SK-N-SH (cell line): ENCODE results near the gene ZNF557. TPM values are rescaled to one million over a fixed set of nuclear protein-coding genes. Genes with fewer than 3 reads are reported as not detected.

Source experiments
- CTCF ChIA-PET: fragments of 300-600, 350-600 bp; formaldehyde crosslinking; extraction: SDS; loops from one replicate; lab custom pipeline; 2021; lab: Yijun Ruan, JAX
- POLR2A ChIA-PET: fragments of 350-600 bp; sonication (Branson Sonifier 250); formaldehyde crosslinking; extraction: SDS; loops from one replicate; lab custom pipeline; 2020; ENCODE audit warnings: antibody characterized with exemption, inconsistent platforms; lab: Yijun Ruan, JAX
- DNase-seq: peaks from one replicate; pipeline ENCODE4 v3.0.0; 2012
- H2AFZ ChIP-seq: fragments of 200-600 bp; sonication (generic); 2 replicates; pipeline ENCODE4 v1.8.1; 2016; ENCODE audit warnings: antibody characterized with exemption, mild to moderate bottlenecking, low read depth
- H3F3A ChIP-seq: fragments of 200-600 bp; sonication (generic); replicated peaks from 2 replicates; pipeline ENCODE3; 2016; ENCODE audit warnings: antibody characterized with exemption, mild to moderate bottlenecking; ENCODE audit not compliant: insufficient read depth
- H3K27ac ChIP-seq, 2 experiments: fragments of 200-500 bp in 1 of 2; fragments of 200-600 bp in 1 of 2; sonication (Bioruptor generic) in 1 of 2; sonication (generic), shearing (Covaris generic) in 1 of 2; 2 replicates each; pipeline versions ENCODE4 v1.5.1 to v1.6.1; 2014 to 2016; ENCODE audit warnings: low read depth in 2 of 2, inconsistent platforms in 1 of 2, low read length in 1 of 2, mild to moderate bottlenecking in 1 of 2, mixed read lengths in 1 of 2
- H3K27me3 ChIP-seq: fragments of 200-600 bp; sonication (generic), shearing (Covaris generic); 2 replicates; pipeline ENCODE4 v1.6.1; 2016; ENCODE audit warnings: mixed run types; ENCODE audit not compliant: insufficient read depth
- H3K36me3 ChIP-seq, 2 experiments: fragments of 200-500 bp in 1 of 2; fragments of 200-600 bp in 1 of 2; sonication (Bioruptor generic) in 1 of 2; sonication (generic) in 1 of 2; replicated peaks in 1 of 2; 2 replicates each; pipeline versions ENCODE3 to v1.5.1; 2014 to 2016; ENCODE audit warnings: low read length in 1 of 2, mild to moderate bottlenecking in 1 of 2; ENCODE audit not compliant: insufficient read depth in 2 of 2, control insufficient read depth in 1 of 2
- H3K4me1 ChIP-seq, 2 experiments: fragments of 200-500 bp in 1 of 2; fragments of 200-600 bp in 1 of 2; sonication (Bioruptor generic) in 1 of 2; sonication (generic), shearing (Covaris generic) in 1 of 2; 2 replicates each; pipeline versions ENCODE4 v1.5.1 to v1.6.1; 2014 to 2016; ENCODE audit warnings: low read depth in 1 of 2, low read length in 1 of 2, mixed run types in 1 of 2; ENCODE audit not compliant: insufficient read depth in 2 of 2, control insufficient read depth in 1 of 2
- H3K4me2 ChIP-seq: fragments of 200-600 bp; sonication (generic), shearing (Covaris generic); 2 replicates; pipeline ENCODE4 v1.6.1; 2017; ENCODE audit warnings: mixed run types
- H3K4me3 ChIP-seq, 2 experiments: fragments of 200-500 bp in 1 of 2; fragments of 200-600 bp in 1 of 2; sonication (Bioruptor generic) in 1 of 2; sonication (generic), shearing (Covaris generic) in 1 of 2; 2 replicates each; pipeline versions ENCODE4 v1.5.1 to v1.8.1; 2014 to 2016; ENCODE audit warnings: low read depth in 2 of 2, inconsistent platforms in 1 of 2, low read length in 1 of 2, mild to moderate bottlenecking in 1 of 2, mixed read lengths in 1 of 2, moderate library complexity in 1 of 2
- H3K79me2 ChIP-seq: fragments of 200-600 bp; sonication (generic); 2 replicates; pipeline ENCODE4 v1.8.1; 2017; ENCODE audit warnings: mild to moderate bottlenecking; ENCODE audit not compliant: insufficient read depth
- H3K9ac ChIP-seq: fragments of 200-600 bp; sonication (generic); 2 replicates; pipeline ENCODE4 v1.6.1; 2017; ENCODE audit warnings: mixed run types
- H3K9me2 ChIP-seq: fragments of 200-600 bp; sonication (generic); 2 replicates; pipeline ENCODE4 v1.6.1; 2017; ENCODE audit warnings: mixed run types
- H3K9me3 ChIP-seq: fragments of 200-600 bp; sonication (generic); 2 replicates; pipeline ENCODE4 v1.6.1; 2017; ENCODE audit warnings: mixed run types, mild to moderate bottlenecking, moderate library complexity
- H4K20me1 ChIP-seq: fragments of 200-600 bp; sonication (generic); 2 replicates; pipeline ENCODE4 v1.6.1; 2017; ENCODE audit warnings: mild to moderate bottlenecking, mixed run types; ENCODE audit not compliant: insufficient read depth
- ELF1 ChIP-seq: IDR thresholded peaks from 2 replicates; pipeline ENCODE4 v1.4.0; 2012
- EP300 ChIP-seq, 2 experiments: IDR thresholded peaks; 2 replicates each; pipeline versions ENCODE4 v1.4.0 to v1.6.1; 2012; ENCODE audit warnings: borderline replicate concordance in 1 of 2, low read depth in 1 of 2, low read length in 1 of 2
- EZH2phosphoT487 ChIP-seq: fragments of 200-600 bp; sonication (generic); IDR thresholded peaks from 2 replicates; pipeline ENCODE4 v1.6.1; 2017; ENCODE audit warnings: low read depth, mixed run types, mild to moderate bottlenecking, antibody characterized with exemption, moderate library complexity, borderline replicate concordance
- FOSL2 ChIP-seq: IDR thresholded peaks from 2 replicates; pipeline ENCODE4 v1.4.0; 2012; ENCODE audit warnings: low read depth, mild to moderate bottlenecking, moderate library complexity, borderline replicate concordance
- FOXJ3 ChIP-seq: sonication (generic); formaldehyde crosslinking; IDR thresholded peaks from 2 replicates; pipeline ENCODE4 v1.5.1; 2020; ENCODE audit warnings: mild to moderate bottlenecking, missing genetic modification reagents
- GATA2 ChIP-seq: sonication (generic); formaldehyde crosslinking; IDR thresholded peaks from 2 replicates; pipeline ENCODE4 v1.5.0; 2020; ENCODE audit warnings: mild to moderate bottlenecking, missing genetic modification reagents
- MEF2A ChIP-seq: IDR thresholded peaks from 2 replicates; pipeline ENCODE4 v1.4.0; 2012; ENCODE audit warnings: low read depth, borderline replicate concordance
- POLR2AphosphoS5 ChIP-seq: IDR thresholded peaks from 2 replicates; pipeline ENCODE4 v1.6.1; 2012; ENCODE audit warnings: low read depth, low read length
- RFX5 ChIP-seq: IDR thresholded peaks from 2 replicates; pipeline ENCODE4 v1.6.1; 2012; ENCODE audit warnings: mild to moderate bottlenecking, improper control_type of control experiment, low read length
- RXRA ChIP-seq: IDR thresholded peaks from 2 replicates; pipeline ENCODE4 v1.4.0; 2012; ENCODE audit warnings: low read depth, mild to moderate bottlenecking, borderline replicate concordance
- SMC3 ChIP-seq: IDR thresholded peaks from 2 replicates; pipeline ENCODE4 v1.6.1; 2012; ENCODE audit warnings: low read depth, low read length, improper control_type of control experiment
- YY1 ChIP-seq: IDR thresholded peaks from 2 replicates; pipeline ENCODE4 v1.4.0; 2012; ENCODE audit warnings: low read depth, mild to moderate bottlenecking
- WGBS: methylation state at CpG from one replicate; pipeline ENCODE4 v1.1.6; 2017; ENCODE audit warnings: low lambda C conversion rate; 5-methylcytosine and 5-hydroxymethylcytosine counted together
- polyA plus RNA-seq, 3 experiments: library from polyadenylated mRNA; depleted of rRNA; stranded (reverse); fragments of >200 nt; gene quantifications; 2 replicates each; pipeline ENCODE4 v1.2.3, GENCODE V29; 2012
- TF ChIP-seq, protein P1 (sequence below): IDR thresholded peaks from 2 replicates; pipeline ENCODE4 v1.6.1; 2012; ENCODE audit warnings: mild to moderate bottlenecking, low read depth, low read length, moderate library complexity
- TF ChIP-seq, protein P2 (sequence below): fragments of 200-600 bp; sonication (generic); IDR thresholded peaks from 2 replicates; pipeline ENCODE4 v1.6.1; 2017; ENCODE audit warnings: antibody characterized with exemption, mild to moderate bottlenecking, moderate library complexity
- TF ChIP-seq, protein P3 (sequence below): IDR thresholded peaks from 2 replicates; pipeline ENCODE4; 2012
- TF ChIP-seq, protein P4 (sequence below): IDR thresholded peaks from 2 replicates; pipeline ENCODE4 v1.4.0; 2012; ENCODE audit warnings: low read depth

ZNF557 gene
- polyA plus RNA-seq, 1 of the 3 experiments (the other 2 are of a cell fraction): 2.3 TPM

DNA sequence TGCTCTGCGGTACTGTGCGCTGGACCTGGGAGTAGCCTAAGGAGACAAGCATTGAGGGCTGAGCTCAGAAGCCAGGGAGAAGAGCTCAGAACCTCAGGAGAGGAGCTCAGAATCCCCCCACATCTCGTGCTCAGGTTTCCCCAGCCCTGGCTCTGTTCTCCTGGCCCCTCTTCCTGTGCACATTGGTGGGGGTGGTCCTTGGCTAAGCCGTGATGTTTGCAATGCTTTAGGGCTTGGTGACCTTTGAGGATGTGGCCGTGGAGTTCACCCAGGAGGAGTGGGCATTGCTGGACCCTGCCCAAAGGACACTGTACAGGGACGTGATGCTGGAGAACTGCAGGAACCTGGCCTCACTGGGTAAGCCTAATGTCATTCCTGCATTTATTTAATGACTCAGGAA, 6.6 kb downstream of the ZNF557 start:
- Histone ChIP-seq H3K9ac (no peak overlapping the region), H3K4me1 (no peaks in the 10 kb centered on the region)
- TF ChIP-seq FOSL2: no peak
- TF ChIP-seq, protein P1, sequence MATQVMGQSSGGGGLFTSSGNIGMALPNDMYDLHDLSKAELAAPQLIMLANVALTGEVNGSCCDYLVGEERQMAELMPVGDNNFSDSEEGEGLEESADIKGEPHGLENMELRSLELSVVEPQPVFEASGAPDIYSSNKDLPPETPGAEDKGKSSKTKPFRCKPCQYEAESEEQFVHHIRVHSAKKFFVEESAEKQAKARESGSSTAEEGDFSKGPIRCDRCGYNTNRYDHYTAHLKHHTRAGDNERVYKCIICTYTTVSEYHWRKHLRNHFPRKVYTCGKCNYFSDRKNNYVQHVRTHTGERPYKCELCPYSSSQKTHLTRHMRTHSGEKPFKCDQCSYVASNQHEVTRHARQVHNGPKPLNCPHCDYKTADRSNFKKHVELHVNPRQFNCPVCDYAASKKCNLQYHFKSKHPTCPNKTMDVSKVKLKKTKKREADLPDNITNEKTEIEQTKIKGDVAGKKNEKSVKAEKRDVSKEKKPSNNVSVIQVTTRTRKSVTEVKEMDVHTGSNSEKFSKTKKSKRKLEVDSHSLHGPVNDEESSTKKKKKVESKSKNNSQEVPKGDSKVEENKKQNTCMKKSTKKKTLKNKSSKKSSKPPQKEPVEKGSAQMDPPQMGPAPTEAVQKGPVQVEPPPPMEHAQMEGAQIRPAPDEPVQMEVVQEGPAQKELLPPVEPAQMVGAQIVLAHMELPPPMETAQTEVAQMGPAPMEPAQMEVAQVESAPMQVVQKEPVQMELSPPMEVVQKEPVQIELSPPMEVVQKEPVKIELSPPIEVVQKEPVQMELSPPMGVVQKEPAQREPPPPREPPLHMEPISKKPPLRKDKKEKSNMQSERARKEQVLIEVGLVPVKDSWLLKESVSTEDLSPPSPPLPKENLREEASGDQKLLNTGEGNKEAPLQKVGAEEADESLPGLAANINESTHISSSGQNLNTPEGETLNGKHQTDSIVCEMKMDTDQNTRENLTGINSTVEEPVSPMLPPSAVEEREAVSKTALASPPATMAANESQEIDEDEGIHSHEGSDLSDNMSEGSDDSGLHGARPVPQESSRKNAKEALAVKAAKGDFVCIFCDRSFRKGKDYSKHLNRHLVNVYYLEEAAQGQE: no peak
- no peak for TF ChIP-seq EZH2phosphoT487
- no peak for TF ChIP-seq YY1
- TF ChIP-seq, protein P2, sequence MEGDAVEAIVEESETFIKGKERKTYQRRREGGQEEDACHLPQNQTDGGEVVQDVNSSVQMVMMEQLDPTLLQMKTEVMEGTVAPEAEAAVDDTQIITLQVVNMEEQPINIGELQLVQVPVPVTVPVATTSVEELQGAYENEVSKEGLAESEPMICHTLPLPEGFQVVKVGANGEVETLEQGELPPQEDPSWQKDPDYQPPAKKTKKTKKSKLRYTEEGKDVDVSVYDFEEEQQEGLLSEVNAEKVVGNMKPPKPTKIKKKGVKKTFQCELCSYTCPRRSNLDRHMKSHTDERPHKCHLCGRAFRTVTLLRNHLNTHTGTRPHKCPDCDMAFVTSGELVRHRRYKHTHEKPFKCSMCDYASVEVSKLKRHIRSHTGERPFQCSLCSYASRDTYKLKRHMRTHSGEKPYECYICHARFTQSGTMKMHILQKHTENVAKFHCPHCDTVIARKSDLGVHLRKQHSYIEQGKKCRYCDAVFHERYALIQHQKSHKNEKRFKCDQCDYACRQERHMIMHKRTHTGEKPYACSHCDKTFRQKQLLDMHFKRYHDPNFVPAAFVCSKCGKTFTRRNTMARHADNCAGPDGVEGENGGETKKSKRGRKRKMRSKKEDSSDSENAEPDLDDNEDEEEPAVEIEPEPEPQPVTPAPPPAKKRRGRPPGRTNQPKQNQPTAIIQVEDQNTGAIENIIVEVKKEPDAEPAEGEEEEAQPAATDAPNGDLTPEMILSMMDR: no peak
- TF ChIP-seq SMC3: no peak
- TF ChIP-seq MEF2A: no peak
- no peak for TF ChIP-seq GATA2
- TF ChIP-seq ELF1: no peak
- TF ChIP-seq EP300 (IDR thresholded peaks at IDR 0.05; ENCODE audit: borderline replicate concordance in 1 of 2, low read depth in 1 of 2, low read length in 1 of 2): no peak
- TF ChIP-seq, all 33 proteins: peak for 0
- Histone ChIP-seq H4K20me1 (no peaks in the 10 kb centered on the region), H3K4me2 (no peak overlapping the region), H3K9me3 (peaks cover 22% of the 10 kb centered on the region), H3F3A (peaks cover 19% of the 10 kb centered on the region), H3K36me3 (peaks cover 67 to 93% of the 10 kb centered on the region in 2 experiments), H2AFZ (no peak overlapping the region), H3K27me3 (no peaks in the 10 kb centered on the region), H3K27ac (no peak overlapping the region), H3K9me2 (no peaks in the 10 kb centered on the region), H3K4me3 (no peak overlapping the region; a peak in 1 of 4 replicates), H3K79me2 (peaks cover 3% of the 10 kb centered on the region)
- ChIA-PET CTCF (no interaction called here), POLR2A (no interaction called here)
- no peak for DNase-seq
- 97% methylated on average over 5 of the region's 6 CpGs for WGBS

DNA sequence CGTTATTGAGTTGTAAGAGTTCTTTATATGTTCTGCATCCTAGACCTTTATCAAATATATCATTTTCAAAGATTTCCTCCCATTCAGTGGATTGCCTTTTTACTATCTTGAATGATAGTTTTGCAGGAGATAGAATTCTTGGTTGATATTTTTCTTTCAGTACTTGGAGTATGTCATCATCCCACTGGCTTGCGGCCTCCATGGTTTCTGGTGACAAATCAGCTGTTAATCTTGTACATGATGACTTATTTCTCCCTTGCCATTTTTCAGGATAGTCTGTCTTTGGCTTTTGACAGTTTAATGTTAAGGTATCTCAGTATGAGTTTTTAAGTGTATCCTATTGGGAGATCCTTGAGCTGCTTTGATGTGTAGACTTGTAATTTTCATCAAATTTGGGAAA, 8.5 kb downstream of the ZNF557 start:
- no peak overlapping the region for H3K27ac ChIP-seq
- H3K4me2 ChIP-seq: no peak overlapping the region
- H3K9ac ChIP-seq: no peak overlapping the region
- peaks cover 78 to 96% of the 10 kb centered on the region in 2 experiments for H3K36me3 ChIP-seq
- CTCF ChIA-PET: no interaction called here
- DNase-seq: no peak
- H3K4me3 ChIP-seq: no peak overlapping the region; a peak in 1 of 4 replicates
- H4K20me1 ChIP-seq: no peaks in the 10 kb centered on the region
- no peaks in the 10 kb centered on the region for H3K9me2 ChIP-seq
- H3K9me3 ChIP-seq: peaks cover 37% of the 10 kb centered on the region
- no peak overlapping the region for H2AFZ ChIP-seq
- POLR2A ChIA-PET: interaction anchor here (1.3 kb wide), 1 partner anchor 9 kb away, joined by 4 read pairs; the partner anchor contains the start of gene ZNF557
- peaks cover 34% of the 10 kb centered on the region for H3F3A ChIP-seq
- H3K79me2 ChIP-seq: no peaks in the 10 kb centered on the region
- no peaks in the 10 kb centered on the region for H3K4me1 ChIP-seq
- no peaks in the 10 kb centered on the region for H3K27me3 ChIP-seq
- 98% methylated on average over 2 of the region's 2 CpGs for WGBS
- TF ChIP-seq, protein P3, sequence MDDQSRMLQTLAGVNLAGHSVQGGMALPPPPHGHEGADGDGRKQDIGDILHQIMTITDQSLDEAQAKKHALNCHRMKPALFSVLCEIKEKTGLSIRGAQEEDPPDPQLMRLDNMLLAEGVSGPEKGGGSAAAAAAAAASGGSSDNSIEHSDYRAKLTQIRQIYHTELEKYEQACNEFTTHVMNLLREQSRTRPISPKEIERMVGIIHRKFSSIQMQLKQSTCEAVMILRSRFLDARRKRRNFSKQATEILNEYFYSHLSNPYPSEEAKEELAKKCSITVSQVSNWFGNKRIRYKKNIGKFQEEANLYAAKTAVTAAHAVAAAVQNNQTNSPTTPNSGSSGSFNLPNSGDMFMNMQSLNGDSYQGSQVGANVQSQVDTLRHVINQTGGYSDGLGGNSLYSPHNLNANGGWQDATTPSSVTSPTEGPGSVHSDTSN: no peak
- no peak for TF ChIP-seq RFX5
- no peak for TF ChIP-seq RXRA
- TF ChIP-seq, protein P1: no peak
- TF ChIP-seq, protein P4, sequence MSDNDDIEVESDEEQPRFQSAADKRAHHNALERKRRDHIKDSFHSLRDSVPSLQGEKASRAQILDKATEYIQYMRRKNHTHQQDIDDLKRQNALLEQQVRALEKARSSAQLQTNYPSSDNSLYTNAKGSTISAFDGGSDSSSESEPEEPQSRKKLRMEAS: no peak
- no peak for TF ChIP-seq POLR2AphosphoS5
- TF ChIP-seq FOXJ3 (CRISPR knock-in tag): no peak
